Urothelium cell line (cell line): ENCODE data around the gene CCDC152.
"Not testable (repeated sequence)": the region's sequence is repeated elsewhere in the genome, so short reads cannot be mapped to it uniquely, and the experiment has no call there.

ENCODE experiments used
- DNase-seq: peaks from one replicate; pipeline ENCODE4 v3.0.0; 2011; ENCODE audit warnings: low spot score, mixed read lengths
- FAIRE-seq: peaks from 2 replicates; lab custom pipeline; 2011; peaks lifted over from hg19 to GRCh38; lab: Jason Lieb, UNC

Gene CCDC152, protein sequence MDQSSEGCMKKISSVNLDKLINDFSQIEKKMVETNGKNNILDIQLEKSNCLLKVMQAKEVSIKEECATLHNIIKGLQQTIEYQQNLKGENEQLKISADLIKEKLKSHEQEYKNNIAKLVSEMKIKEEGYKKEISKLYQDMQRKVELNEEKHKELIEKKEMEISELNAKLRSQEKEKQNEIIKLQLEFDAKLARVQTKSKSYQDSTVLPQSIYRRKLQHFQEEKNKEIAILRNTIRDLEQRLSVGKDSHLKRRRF

GRCh38 chr5:42756606-42757601 lies at the start of gene CCDC152:
TSS of gene CCDC152 (plus strand) at chr5:42756818. CDS start at chr5:42759122, 2,304 bp downstream.
- peak; percentile 86 for DNase-seq
- no peak for FAIRE-seq

DNA sequence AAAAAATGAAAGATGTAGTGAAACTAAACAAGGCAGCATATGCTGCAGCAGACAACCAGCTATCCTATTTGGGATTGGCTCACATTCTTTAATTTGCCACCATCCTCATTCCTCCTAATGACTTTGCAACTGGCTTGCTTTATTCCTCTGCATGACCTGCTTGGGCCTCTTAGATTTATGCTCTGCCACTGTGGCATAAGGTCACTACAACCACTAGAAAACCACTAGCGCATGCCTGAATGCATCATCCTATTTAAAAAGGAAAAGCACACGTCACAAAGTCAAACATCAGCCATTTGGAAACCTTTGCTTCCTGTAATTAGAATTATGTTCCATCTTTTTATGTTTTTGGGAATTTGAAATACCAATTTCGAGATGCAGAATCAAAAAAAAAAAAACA lies 40.8 kb upstream of the CCDC152 start:
- DNase-seq (no peak), FAIRE-seq (no peak)

GRCh38 chr5:42718591-42718990 lies 38.0 kb upstream of the CCDC152 start:
- DNase-seq, result peak; percentile 45
- no peak for FAIRE-seq

DNA sequence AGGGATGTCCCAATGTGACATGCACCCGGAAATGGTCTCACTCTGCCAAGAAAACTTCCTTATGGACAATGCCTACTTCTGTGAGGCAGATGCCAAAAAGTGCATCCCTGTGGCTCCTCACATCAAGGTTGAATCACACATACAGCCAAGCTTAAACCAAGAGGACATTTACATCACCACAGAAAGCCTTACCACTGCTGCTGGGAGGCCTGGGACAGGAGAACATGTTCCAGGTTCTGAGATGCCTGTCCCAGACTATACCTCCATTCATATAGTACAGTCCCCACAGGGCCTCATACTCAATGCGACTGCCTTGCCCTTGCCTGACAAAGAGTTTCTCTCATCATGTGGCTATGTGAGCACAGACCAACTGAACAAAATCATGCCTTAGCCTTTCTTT lies 37.6 kb upstream of the CCDC152 start:
- DNase-seq (no peak), FAIRE-seq (no peak)

GRCh38 chr5:42720251-42720650 lies 36.4 kb upstream of the CCDC152 start:
- no peak for FAIRE-seq
- DNase-seq, result no peak

GRCh38 chr5:42721484-42721883 lies 35.1 kb upstream of the CCDC152 start:
- FAIRE-seq (no peak), DNase-seq (no peak)

DNA sequence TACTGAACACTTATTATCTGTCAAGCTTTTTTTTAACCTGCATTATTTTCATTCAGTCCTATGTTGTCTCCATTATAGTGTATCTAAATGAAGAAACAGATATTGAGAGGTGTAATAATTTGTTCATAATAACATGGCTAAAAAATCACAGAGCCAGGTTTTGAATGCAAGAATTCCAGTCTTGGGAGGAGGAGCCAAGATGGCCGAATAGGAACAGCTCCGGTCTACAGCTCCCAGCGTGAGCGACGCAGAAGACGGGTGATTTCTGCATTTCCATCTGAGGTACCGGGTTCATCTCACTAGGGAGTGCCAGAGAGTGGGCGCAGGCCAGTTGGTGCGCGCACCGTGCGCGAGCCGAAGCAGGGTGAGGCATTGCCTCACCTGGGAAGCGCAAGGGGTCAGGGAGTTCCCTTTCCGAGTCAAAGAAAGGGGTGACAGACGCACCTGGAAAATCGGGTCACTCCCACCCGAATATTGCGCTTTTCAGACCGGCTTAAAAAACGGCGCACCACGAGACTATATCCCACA lies 22.0 kb upstream of the CCDC152 start:
- not testable (repeated sequence) for DNase-seq, FAIRE-seq

DNA sequence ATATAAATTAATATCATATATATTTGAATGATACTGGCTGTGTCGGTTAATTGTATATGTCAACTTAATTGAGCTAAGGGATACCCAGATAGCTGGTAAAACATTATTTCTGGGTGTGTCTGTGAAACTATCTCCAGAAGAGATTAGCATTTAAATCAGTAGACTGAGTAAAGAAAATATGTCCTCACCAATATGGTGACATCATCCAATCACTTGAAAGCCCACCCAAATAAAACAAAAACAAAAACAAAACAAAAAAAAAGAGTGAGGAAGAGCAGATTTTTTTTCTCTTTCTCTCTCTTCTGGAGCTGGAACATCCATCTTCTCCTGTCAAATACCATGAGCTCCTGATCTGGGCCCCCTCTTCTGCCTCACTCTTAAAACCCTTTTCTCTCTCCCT lies 15.7 kb upstream of the CCDC152 start:
- DNase-seq, result no peak
- no peak for FAIRE-seq

GRCh38 chr5:42745426-42745825 lies 11.2 kb upstream of the CCDC152 start:
- FAIRE-seq (no peak), DNase-seq (no peak)

DNA sequence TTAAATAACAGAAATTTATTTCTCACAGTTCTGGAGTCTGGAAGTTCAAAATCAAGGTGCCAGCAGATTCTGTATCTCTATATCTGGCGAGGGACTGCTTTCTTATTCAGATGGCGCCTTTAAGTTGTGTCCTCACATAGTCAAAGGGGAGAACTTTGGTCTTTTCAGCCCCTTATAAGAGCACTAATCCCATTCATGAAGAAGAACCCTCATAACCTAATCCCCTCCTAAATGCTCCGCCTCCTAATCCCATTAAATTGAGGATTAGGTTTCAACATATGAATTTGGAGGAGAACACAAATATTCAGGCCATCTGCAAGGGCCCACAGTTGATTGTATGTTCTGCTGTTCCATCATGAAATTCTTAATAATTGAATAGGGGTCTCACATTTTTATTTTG lies 10.8 kb upstream of the CCDC152 start:
- no peak for DNase-seq
- no peak for FAIRE-seq

DNA sequence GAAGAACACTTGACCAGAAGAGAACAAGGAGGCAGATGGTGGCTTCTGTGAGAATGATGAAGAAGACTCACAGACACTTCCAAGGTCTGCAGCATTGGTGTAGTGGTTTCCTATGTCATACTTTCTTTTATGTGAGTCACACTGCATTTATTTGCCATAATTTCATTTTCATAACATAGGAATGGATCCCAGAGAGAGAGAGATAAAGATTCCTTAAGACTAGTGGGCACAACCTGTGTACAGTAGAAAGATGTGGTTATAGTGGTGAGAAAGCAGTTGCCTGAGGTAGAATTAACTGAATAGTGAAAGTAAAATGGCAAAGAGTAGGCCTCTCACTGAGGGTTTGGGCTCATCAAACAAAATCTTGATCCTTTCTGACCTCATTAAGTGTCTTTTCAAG lies 7.6 kb upstream of the CCDC152 start:
- FAIRE-seq (no peak), DNase-seq (no peak)

DNA sequence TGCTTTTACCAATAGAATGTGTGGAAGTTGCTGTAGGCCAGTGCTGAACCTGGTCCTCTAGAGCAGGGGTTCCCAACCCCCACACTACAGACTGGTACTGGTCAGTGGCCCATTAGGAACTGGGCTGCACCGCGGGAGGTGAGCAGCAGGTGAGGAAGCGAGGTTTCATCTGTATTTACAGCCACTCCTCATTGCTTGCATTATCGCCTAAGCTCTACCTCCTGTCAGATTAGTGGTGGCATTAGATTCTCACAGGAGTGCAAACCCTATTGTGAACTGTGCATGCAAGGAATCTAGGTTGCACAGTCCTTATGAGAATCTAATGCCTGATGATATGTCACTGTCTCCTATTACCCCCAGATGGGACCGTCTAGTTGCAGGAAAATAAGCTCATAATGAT lies 6.1 kb upstream of the CCDC152 start:
- no peak for DNase-seq
- FAIRE-seq, result no peak

DNA sequence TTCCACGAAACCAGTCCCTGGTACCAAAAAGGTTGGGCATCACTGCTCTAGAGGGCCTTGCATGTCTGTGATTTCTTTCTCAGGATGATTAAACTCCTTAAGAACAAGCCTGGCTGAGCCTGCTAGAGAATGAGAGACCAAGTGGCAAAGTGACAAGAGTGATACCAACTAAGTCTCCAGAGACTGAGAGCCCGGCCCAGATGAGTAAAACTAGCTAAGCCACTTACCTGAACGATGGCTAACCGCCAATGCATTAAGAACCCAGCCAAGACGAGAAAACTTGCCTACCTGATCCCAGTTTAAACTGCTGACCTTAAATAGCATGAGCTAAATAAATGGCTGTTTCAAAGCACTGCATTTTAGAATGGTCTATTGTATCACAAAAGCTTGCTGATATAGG lies 5.6 kb upstream of the CCDC152 start:
- DNase-seq, result no peak
- no peak for FAIRE-seq

DNA sequence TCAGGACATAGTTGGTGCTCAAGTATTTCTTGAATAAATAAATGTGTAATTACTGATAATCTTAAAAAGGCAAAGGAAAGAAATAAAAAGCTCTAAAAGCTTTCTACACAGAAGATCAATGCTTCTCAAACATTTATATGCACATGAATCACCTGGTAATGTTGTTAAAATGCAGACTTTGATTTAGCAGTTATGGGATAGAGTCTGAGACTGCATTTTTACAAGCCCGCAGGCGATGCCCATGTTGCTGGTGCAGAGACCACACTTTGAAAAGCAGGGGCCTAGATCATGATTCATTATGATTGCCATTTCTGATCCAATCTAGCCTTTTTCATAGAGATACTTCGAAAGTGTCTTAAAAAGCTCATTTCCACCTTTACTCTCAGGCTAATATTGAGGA lies 3.5 kb upstream of the CCDC152 start:
- no peak for FAIRE-seq
- DNase-seq, result no peak

GRCh38 chr5:42759456-42759855 lies 2.8 kb downstream of the CCDC152 start:
- FAIRE-seq (no peak), DNase-seq (no peak)

- no peak for DNase-seq
- FAIRE-seq, result no peak
Measured at GRCh38 chr5:42760426-42760825, 3.8 kb downstream of the CCDC152 start.

DNA sequence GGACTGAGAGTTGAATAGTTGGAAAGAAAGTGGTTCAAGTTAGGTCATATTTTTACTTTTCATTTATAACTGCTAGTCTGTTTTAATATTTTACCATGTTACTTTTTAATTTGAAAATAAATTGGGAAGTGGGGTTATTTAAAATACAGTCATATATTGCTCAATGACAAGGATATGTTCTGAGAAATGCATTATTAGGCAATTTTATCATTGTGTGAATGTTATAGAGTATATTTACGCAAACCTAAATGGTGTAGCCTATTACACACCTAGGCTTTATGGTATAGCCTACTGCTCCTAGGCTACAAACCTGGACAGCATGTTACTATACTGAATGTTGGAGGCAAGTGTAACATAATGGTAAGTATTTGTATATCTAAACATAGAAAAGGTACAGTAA lies 5.2 kb downstream of the CCDC152 start:
- DNase-seq (no peak), FAIRE-seq (no peak)

DNA sequence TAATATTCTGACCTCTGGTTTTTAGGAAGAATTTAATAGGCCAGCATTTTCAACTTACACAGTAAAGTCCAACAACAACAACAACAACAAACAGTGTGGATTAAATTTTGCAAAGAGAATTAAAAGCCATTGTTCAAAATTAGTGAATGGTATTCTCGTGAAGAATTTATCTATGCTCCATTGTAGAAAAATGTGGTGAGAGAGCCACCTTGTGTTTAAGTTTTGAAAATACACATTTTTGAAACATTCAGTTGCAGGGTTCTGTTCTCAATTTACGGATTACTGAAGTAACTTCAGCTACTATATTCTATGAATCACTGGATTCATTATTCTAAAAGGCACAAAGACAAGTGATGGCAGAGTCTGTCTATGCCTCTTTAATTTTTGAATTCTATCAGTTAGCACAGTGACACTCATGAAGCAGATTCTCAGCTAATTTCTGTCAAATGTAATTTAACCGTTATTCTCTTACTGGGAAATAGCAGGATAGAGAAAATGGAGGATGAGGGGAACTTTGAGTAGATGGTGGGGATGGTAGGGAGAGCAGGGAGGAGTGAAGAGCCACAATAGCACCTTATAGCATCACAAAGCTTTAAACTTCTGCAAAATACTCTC lies 11.0 kb downstream of the CCDC152 start:
- FAIRE-seq, result no peak
- DNase-seq, result peak; percentile 24

GRCh38 chr5:42768106-42768504 lies 11.5 kb downstream of the CCDC152 start:
- no peak for FAIRE-seq

DNA sequence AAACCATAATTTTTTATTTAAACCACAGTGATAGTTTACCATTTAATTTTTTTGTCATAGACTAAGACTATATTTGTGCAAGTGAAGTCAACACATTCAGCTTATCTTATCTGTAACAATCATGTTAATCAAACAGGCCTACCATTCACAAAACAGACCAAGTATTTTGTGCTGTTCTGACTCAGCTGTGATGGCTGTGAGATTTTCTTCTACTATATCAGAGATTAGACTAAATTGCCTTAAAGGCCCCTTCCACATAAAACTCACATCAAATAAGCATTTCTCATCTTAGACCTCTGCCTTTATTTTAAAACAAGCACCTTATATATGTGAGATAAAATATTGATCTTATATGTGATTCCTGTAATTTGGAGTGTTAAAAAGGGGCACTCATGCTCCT lies 13.4 kb downstream of the CCDC152 start:
- DNase-seq (no peak), FAIRE-seq (no peak)

More at GRCh38 chr5:42768106-42768504, 11.5 kb downstream of the CCDC152 start:
- no peak for DNase-seq

GRCh38 chr5:42772265-42772993 lies 15.8 kb downstream of the CCDC152 start:
- FAIRE-seq, result no peak
- DNase-seq, result no peak
